HG02884 (cell line): ENCODE results near the gene UBE2A.

Experiments
- ATAC-seq: cut with Tn5 transposase; IDR thresholded peaks from one replicate; pipeline ENCODE4 v1.9.1; 2021; ENCODE audit warnings: mild to moderate bottlenecking, moderate library complexity; ENCODE audit not compliant: unreplicated experiment

The UBE2A gene

DNA sequence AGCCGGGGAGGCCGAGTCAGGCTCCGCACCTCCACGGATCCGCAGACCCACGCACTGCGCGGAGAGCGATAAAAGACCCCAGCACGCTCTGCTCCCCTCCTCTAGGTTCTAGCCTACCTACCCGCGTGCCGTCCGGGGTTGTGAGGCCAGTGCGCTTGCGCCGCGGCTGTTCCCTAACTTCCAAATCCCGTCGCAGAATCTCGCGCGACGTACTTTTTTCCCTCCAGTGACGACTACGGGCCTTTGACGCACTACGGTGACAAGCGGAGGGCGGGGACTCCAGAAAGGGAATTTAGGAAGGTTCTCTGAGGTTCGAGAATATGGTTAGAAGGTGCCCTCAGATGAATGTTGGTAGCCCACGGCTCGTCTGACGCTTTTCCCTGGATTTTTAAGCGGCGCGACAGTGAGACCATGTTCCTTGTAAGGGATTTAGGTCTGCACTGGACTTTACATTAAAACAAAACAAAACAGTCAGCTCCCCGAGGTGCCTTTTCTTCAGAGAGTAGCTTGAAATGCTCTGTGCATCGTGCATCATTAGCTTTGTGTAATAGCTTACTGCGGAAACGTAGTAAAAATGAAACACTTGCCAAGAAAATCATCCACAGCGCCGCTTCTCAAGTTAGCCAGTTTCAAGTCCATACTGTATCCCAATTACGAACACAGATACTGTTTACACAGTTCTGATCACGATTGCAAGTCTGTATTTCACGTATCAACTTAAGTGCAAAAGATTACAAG lies 32.1 kb downstream of the UBE2A start, which contains the start of gene NKRF:
NKRF (minus strand) TSS at position 145 of the 738 bp plus-strand sequence.
- peak; percentile 84 for ATAC-seq

DNA sequence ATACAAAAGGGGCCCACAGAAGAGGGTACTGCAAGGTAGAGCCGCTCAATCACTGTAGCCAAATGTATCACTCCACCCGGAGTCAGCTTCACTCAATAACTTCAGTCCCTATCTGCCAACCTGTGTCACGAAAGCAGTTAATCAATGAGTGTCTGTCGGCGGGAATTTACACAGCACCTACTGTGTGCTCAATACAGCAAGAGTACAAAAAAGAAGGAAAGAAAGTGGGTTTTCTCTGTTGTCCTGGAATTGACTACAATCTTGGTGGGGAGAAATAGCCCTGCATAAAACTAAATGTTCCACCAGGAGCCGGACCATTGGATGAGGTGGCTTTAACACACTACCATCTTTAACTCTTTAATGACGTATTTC lies 32.6 kb downstream of the UBE2A start:
- no peak for ATAC-seq

DNA sequence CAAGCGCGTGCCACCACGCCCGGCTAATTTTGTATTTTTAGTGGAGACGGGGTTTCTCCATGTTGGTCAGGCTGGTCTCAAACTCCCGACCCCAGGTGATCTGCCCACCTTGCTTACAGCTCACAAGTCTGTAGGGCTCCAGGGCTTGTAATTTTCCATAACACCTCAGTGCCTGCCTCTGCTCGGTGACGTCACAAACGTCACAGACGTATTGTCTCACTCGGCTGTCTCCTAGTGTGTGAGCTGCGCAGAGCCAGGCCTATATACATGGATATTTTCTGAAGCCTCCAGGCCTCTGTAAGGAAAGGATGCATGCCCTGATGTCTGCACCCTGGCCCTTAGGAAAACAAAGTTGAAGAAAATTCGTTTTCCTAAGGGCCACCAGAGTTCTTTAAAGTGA lies 40.4 kb downstream of the UBE2A start:
- ATAC-seq: no peak

DNA sequence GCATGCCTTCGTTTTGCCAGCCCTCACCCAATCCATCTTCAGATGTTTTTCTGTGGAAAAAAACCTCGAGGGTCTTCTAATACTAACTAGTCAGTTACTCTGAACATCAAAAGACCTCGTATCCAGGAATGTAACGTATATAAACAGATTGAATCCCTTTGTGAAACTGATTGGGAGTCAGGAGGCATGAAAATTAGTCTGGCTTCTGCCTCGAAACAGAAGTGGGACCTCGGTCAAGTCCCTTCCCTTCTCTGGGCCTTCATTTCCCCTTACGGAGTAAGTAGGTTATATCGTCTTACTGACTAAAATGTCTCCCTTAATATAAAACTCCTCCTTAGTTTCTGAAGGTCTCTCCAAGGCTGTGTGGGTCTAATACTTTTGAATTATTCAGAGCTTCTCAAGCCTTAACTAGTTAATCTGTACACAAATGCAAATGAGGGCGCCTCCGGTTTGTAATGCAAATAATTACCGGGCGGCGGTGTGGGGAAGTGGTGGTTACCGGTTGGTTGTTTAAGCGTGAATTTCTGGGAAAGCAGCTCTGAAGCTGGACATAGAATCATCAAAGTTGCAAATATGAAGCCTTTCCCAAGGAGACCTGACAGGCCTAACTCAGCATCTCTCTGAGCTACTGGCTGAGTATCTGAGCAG lies 43.3 kb downstream of the UBE2A start:
- peak; percentile 47 for ATAC-seq

DNA sequence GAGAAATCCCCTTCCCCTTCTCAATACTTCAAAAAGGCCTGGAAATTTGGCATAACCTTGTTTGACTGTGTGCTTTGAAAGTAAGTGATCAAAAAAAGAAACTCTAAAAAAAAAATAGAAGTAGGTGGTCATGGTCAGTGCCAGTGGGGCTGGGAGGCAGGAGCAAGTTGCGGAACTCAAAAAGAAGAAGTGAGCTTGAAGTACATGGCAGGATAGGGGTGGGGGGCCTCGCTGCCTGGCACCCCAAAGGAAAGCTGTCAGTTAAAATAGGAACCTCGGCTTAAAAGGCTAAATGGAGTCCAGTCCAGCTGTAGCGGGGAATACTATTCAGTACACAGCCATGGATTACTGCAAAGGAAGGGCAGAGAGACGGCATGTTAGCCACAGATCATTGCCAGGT lies 44.1 kb downstream of the UBE2A start:
- ATAC-seq: no peak

DNA sequence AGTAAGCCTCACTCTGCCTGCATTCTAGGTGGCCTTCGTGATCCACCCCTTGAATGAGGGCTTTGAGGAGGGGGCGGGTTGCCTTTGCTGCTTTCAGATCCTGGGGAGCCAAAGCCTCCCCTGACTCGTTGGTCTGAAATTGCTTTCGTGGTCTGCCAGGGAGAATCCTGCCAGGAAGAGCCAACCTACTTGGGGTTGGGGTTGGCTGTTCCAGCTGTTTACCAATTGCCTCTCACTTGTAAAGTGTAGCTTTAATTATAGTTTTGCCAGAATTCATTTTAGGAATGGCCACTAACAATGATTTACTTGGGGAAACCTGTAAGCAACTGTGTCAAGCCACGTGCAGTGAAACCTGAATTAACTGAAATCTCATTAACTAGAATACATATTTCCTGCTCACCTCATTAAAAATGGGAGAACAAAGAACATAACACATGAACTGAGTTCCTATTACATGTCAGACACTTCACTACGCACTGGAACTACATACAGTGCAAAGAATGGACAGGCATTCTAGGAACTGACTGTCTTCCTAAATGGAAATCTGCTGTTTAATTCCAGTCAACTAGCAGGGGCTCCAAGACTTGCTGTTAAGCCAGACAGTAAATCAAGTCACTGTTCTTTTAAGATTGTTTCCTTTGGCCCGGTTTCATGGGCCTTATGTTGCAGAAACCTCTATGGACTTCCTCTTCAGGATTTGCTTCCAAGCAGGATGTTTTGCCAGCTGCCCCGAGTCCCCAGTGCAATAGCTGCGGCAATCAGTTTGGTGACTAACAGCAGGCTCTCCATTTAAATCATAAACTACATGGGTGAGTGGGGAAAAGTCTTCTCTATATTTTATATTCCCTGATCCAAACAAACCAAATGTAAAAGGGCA lies 48.2 kb downstream of the UBE2A start:
- ATAC-seq: no peak

DNA sequence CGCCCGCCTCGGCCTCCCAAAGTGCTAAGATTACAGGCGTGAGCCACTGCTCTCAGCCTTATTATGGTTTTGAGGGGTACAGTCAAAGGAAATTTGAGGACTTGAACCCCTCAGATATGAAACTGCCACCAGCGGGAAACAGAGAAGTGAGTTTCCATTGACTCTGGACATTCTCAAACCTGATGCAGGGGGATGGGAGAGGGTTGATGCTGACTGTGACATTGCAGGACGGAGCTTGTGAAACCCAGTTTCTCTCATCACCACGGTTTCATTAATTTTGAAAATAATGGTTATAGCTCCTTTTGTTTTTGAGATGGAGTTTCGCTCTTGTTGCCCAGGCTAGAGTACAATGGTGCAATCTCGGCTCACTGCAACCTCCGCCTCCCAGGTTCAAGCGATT lies 50.1 kb downstream of the UBE2A start:
- no peak for ATAC-seq

DNA sequence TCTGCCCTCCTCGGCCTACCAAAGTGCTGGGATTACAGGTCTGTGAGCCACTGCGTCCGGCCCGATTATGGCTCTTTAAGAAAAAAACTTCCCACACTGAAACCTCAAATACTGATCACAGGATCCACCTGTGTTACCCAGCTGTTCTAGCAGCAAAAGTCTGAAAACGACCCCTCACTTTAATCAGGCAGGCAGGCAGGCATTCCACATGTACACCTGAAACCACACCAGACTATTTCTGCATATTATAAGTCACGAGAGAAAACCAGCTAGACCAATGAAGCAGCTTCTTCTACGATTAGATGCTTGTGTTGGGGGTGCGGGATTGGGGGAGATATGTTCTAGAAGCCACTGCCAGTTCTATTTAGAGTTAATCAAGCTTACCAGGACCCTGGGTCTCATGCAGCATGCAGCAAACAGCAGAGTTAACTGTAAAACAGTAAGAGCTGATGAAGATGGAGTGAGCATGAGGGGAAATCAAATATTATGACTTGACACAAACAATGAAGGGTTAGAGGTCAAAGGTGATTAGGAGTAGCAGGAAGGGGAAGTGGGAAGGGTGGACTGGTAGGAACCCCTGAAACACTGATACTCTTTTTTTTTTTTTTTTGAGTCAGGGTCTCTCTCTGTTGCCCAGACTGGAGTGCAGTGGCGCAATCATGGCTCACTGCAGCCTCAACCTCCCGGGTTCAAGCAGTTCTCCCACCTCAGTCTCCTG lies 50.7 kb downstream of the UBE2A start:
- no peak for ATAC-seq

DNA sequence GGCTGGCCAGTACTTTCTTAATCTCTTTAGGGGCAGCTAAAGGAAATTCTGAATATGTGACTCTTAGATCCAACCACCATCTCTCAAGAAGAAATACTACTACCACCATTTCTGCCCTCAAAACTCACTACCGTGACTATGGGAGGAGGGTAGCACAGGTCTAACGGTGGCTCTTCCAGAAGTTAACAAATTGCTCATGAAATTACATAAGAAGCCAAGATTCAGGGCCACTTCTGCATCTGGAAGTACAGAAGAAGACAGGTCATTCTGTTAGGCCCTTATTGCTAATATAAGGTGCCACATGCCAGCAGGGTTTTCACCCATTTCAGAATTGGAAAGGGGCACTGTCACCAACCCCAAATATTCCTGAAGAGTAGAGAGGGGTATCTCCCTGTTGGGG lies 51.5 kb downstream of the UBE2A start:
- ATAC-seq: no peak
